Testis (tissue), 2 donors: ENCODE measurements around the gene ZBTB7B.

Experiments used
- POLR2A ChIP-seq: fragments of 450-650 bp; IDR thresholded peaks from one replicate; pipeline ENCODE4 v1.6.1; 2017; ENCODE audit warnings: antibody characterized with exemption, mild to moderate bottlenecking, moderate library complexity
- TF ChIP-seq, protein P1 (sequence below), 3 experiments: fragments of 450-650 bp in 2 of 3; fragments of 200-600 bp in 1 of 3; sonication (generic) in 1 of 3; IDR thresholded peaks; one replicate each; pipeline ENCODE4 v1.5.1; 2016 to 2019; ENCODE audit warnings: antibody characterized with exemption in 3 of 3, mild to moderate bottlenecking in 2 of 3, moderate library complexity in 1 of 3

DNA sequence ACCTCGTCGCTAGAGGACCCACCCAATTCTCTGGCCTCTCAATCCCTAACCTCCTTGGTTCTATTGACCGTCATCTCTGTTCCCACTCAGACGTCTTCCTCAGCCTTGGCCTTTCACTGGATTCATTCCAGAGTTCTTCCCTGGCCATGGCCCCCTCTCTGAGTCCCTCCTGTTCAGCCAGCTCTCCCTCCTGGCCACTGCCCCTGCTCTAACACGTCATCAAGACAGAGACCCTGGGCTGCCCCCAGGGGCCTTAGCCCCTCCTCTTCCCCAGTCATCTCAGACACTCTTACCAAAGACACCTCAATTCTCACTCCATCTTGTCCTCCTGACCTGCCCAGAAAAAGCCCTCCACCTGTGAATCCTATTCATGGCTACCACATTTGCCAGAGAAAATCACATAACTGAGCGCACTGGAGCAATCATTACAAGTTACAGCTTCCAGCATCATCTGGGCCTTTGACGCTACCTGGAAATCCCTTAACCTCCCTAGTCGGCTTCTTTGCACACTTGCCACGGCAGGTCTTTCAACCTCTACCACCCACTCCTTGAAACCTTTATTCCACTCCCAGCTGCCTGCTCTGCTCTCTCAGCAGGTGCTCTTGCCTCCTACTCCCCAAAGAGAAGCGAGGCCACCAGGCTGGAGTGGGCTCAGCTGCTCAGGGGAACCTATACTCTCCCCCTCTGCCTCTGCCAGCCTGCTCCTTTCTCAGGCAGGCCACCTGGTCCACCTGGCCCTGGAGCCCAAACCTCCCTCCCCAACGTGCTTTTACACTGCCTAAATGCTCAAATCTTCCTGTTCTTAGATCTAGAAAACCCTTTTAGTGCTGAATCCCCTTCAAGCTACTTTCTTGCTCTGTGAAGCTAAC, 17.0 kb downstream of the ZBTB7B start:
- TF ChIP-seq, protein P1, sequence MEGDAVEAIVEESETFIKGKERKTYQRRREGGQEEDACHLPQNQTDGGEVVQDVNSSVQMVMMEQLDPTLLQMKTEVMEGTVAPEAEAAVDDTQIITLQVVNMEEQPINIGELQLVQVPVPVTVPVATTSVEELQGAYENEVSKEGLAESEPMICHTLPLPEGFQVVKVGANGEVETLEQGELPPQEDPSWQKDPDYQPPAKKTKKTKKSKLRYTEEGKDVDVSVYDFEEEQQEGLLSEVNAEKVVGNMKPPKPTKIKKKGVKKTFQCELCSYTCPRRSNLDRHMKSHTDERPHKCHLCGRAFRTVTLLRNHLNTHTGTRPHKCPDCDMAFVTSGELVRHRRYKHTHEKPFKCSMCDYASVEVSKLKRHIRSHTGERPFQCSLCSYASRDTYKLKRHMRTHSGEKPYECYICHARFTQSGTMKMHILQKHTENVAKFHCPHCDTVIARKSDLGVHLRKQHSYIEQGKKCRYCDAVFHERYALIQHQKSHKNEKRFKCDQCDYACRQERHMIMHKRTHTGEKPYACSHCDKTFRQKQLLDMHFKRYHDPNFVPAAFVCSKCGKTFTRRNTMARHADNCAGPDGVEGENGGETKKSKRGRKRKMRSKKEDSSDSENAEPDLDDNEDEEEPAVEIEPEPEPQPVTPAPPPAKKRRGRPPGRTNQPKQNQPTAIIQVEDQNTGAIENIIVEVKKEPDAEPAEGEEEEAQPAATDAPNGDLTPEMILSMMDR (IDR thresholded peaks at IDR 0.05) = no peak
- TF ChIP-seq POLR2A = no peak
